Body of pancreas (tissue), 4 donors: ENCODE data around the gene PITX3.

ENCODE experiments used
- POLR2A ChIP-seq, 3 donors: fragments of 450-650 bp; IDR thresholded peaks; one replicate each; pipeline ENCODE4 v1.6.1; 2016; ENCODE audit warnings: antibody characterized with exemption in 3 of 3, mild to moderate bottlenecking in 2 of 3
- TF ChIP-seq, protein P1 (sequence below), 7 experiments: fragments of 450-650 bp in 4 of 7; fragments of 200-600 bp in 3 of 7; sonication (generic) in 3 of 7; IDR thresholded peaks; one replicate each; pipeline ENCODE4 v1.5.1; 2016 to 2019; ENCODE audit warnings: antibody characterized with exemption in 7 of 7

DNA sequence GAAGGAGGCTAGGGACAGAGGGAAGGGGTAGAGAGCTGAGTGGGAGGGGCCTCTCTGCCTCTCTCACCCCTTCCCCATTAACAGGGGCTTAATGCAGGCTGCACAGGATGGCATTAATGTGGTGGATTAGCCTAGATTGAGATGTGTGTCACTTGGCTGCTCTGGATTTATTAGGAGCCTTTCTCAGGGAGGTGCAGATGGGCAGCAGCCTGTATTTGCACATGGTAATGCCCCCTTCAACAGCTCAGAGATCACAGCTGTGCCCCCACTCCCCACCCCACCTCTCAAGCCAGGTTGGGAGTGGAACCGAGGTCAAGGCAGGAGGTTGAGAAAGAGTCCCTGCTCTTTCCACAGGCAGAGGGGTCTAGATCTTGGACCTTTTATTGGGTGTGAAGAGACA lies 7.3 kb downstream of the PITX3 start:
- no peak for TF ChIP-seq POLR2A (IDR thresholded peaks at IDR 0.05)
- TF ChIP-seq, protein P1, sequence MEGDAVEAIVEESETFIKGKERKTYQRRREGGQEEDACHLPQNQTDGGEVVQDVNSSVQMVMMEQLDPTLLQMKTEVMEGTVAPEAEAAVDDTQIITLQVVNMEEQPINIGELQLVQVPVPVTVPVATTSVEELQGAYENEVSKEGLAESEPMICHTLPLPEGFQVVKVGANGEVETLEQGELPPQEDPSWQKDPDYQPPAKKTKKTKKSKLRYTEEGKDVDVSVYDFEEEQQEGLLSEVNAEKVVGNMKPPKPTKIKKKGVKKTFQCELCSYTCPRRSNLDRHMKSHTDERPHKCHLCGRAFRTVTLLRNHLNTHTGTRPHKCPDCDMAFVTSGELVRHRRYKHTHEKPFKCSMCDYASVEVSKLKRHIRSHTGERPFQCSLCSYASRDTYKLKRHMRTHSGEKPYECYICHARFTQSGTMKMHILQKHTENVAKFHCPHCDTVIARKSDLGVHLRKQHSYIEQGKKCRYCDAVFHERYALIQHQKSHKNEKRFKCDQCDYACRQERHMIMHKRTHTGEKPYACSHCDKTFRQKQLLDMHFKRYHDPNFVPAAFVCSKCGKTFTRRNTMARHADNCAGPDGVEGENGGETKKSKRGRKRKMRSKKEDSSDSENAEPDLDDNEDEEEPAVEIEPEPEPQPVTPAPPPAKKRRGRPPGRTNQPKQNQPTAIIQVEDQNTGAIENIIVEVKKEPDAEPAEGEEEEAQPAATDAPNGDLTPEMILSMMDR (IDR thresholded peaks at IDR 0.05) = no peak
